Fibroblast of lung (primary cell): Measurements from ENCODE around the gene COL8A1. TPM values are rescaled to one million over a fixed set of nuclear protein-coding genes. Genes with fewer than 3 reads are reported as not detected.
A peak's percentile ranks its signal among the peaks of the same experiment; 100 is the strongest.

Experiments used
- DNase-seq, 2 donors: peaks; one replicate each; pipeline versions ENCODE4 v3.0.0 to v3.0.0-alpha.2; 2010; ENCODE audit warnings: low read depth in 2 of 2
- H2AFZ ChIP-seq: 2 replicates; pipeline ENCODE4 v1.5.1; 2012; ENCODE audit warnings: low read length, control low read depth, inconsistent platforms
- H3K27ac ChIP-seq: 2 replicates; pipeline ENCODE4 v1.5.1; 2011; ENCODE audit warnings: low read length, control low read depth; ENCODE audit not compliant: insufficient read depth
- H3K27me3 ChIP-seq: 2 replicates; pipeline ENCODE4 v1.5.1; 2011; ENCODE audit warnings: mild to moderate bottlenecking, low read length; ENCODE audit not compliant: control insufficient read depth, insufficient read depth
- H3K36me3 ChIP-seq: 2 replicates; pipeline ENCODE4 v1.5.1; 2011; ENCODE audit warnings: low read length; ENCODE audit not compliant: control insufficient read depth, insufficient read depth
- H3K4me1 ChIP-seq: 2 replicates; pipeline ENCODE4 v1.5.1; 2011; ENCODE audit warnings: low read length; ENCODE audit not compliant: control insufficient read depth, insufficient read depth; ENCODE audit errors: extremely low read depth
- H3K4me2 ChIP-seq: 2 replicates; pipeline ENCODE4 v1.5.1; 2011; ENCODE audit warnings: low read length, control low read depth; ENCODE audit not compliant: insufficient read depth; ENCODE audit errors: extremely low read depth
- H3K4me3 ChIP-seq, 4 experiments: fragments of 200-600 bp in 1 of 4; sonication (generic) in 1 of 4; replicated peaks in 1 of 4; 2 replicates each; pipeline ENCODE4 v1.5.1; 2011 to 2016; ENCODE audit warnings: low read length in 4 of 4, low read depth in 3 of 4, mild to moderate bottlenecking in 3 of 4, control low read depth in 2 of 4, inconsistent platforms in 1 of 4, mixed read lengths in 1 of 4; ENCODE audit not compliant: insufficient read depth in 1 of 4; ENCODE audit errors: control extremely low read depth in 1 of 4
- H3K79me2 ChIP-seq: 2 replicates; pipeline ENCODE4 v1.5.1; 2012; ENCODE audit warnings: mild to moderate bottlenecking, low read length, inconsistent platforms; ENCODE audit not compliant: control insufficient read depth, insufficient read depth
- H3K9ac ChIP-seq: 2 replicates; pipeline ENCODE4 v1.5.1; 2011; ENCODE audit warnings: mild to moderate bottlenecking, low read length, control low read depth; ENCODE audit not compliant: insufficient read depth
- H3K9me3 ChIP-seq: 2 replicates; pipeline ENCODE4 v1.5.1; 2012; ENCODE audit warnings: low read depth, low read length; ENCODE audit not compliant: control insufficient read depth, insufficient read depth
- H4K20me1 ChIP-seq: 2 replicates; pipeline ENCODE4 v1.5.1; 2011; ENCODE audit warnings: low read length; ENCODE audit not compliant: control insufficient read depth, insufficient read depth; ENCODE audit errors: extremely low read depth
- CTCF ChIP-seq, 2 donors: IDR thresholded peaks in 1 of 2; conservative IDR thresholded peaks in 1 of 2; 1 replicate in 1 of 2; 2 replicates in 1 of 2; pipeline ENCODE4 v1.5.1; 2011 to 2012; ENCODE audit warnings: low read length in 2 of 2, control low read depth in 1 of 2, inconsistent platforms in 1 of 2, low read depth in 1 of 2, mild to moderate bottlenecking in 1 of 2
- EZH2 ChIP-seq: IDR thresholded peaks from 2 replicates; pipeline ENCODE4 v1.5.1; 2012; ENCODE audit warnings: low read length, control low read depth, mild to moderate bottlenecking; ENCODE audit errors: missing control alignments
- polyA plus RNA-seq, 2 donors: library from polyadenylated mRNA; depleted of rRNA in 1 of 2; stranded (reverse) in 1 of 2; unstranded in 1 of 2; fragments of >200 nt; gene quantifications; 2 replicates each; pipeline ENCODE4 v1.2.1, GENCODE V29; 2011 to 2012; ENCODE audit warnings: missing spikeins in 1 of 2
- total RNA-seq: library from RNA; depleted of rRNA; stranded (reverse); fragments of >200 nt; gene quantifications from 2 replicates; pipeline ENCODE4 v1.2.1, GENCODE V29; 2014

Gene COL8A1
- total and polyA plus RNA-seq, 2 donors (not counting 1 experiment from before 2014, with no cell fraction given), result 85.4 to 215 TPM

- H3K27ac ChIP-seq, result peak overlapping the region; percentile 86
- no peaks in the 10 kb centered on the region for H3K36me3 ChIP-seq
- H3K4me1 ChIP-seq, result peaks cover 7% of the 10 kb centered on the region
- H3K9ac ChIP-seq, result no peak overlapping the region
- H3K4me3 ChIP-seq, result no peak overlapping the region
- H3K9me3 ChIP-seq, result no peaks in the 10 kb centered on the region
- no peak overlapping the region for H2AFZ ChIP-seq
- H3K79me2 ChIP-seq, result peaks cover 5% of the 10 kb centered on the region
- H3K4me2 ChIP-seq, result no peak overlapping the region
- TF ChIP-seq CTCF (conservative IDR thresholded peaks at IDR 0.05 in 1 of 2, IDR thresholded peaks at IDR 0.05 in 1 of 2; ENCODE audit: low read depth in 1 of 2, low read length in 2 of 2), result no peak
- no peak for TF ChIP-seq EZH2
- H3K27me3 ChIP-seq, result no peaks in the 10 kb centered on the region
- no peak for DNase-seq
- no peaks in the 10 kb centered on the region for H4K20me1 ChIP-seq
These were observed 19.9 kb downstream of the COL8A1 start for GRCh38 chr3:99658274-99658673.

DNA sequence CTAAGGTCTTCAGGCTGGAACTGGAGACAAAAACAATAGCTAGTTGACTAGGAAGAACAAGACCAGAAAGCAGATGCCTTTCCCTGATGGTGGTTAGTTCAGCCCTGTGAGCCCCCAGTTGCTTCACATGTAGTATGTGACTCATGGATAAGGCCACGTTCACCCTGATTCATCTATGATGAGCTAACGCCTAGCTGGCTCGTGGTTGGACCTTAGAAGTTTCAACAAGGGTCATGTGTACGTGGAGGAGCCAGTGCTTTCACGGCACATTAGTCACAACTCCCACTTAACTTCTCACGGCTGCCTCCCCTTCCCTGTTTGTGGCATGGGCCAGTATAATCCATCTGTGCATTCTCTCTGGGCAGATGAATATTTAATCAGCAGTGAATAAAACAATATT is 20.6 kb downstream of the COL8A1 start:
- no peaks in the 10 kb centered on the region for H3K36me3 ChIP-seq
- H3K4me1 ChIP-seq, result peaks cover 7% of the 10 kb centered on the region
- no peak overlapping the region for H2AFZ ChIP-seq
- TF ChIP-seq EZH2 (no peak), CTCF (conservative IDR thresholded peaks at IDR 0.05 in 1 of 2, IDR thresholded peaks at IDR 0.05 in 1 of 2; ENCODE audit: low read depth in 1 of 2, low read length in 2 of 2) (no peak)
- no peaks in the 10 kb centered on the region for H3K9me3 ChIP-seq
- H3K27me3 ChIP-seq, result no peaks in the 10 kb centered on the region
- H4K20me1 ChIP-seq, result no peaks in the 10 kb centered on the region
- H3K27ac ChIP-seq, result peak overlapping the region; percentile 86
- DNase-seq, result peak; percentile 99 to 100
- no peak overlapping the region for H3K4me3 ChIP-seq
- peaks cover 5% of the 10 kb centered on the region for H3K79me2 ChIP-seq
- peak overlapping the region; percentile 36 for H3K4me2 ChIP-seq
- no peak overlapping the region for H3K9ac ChIP-seq

DNA sequence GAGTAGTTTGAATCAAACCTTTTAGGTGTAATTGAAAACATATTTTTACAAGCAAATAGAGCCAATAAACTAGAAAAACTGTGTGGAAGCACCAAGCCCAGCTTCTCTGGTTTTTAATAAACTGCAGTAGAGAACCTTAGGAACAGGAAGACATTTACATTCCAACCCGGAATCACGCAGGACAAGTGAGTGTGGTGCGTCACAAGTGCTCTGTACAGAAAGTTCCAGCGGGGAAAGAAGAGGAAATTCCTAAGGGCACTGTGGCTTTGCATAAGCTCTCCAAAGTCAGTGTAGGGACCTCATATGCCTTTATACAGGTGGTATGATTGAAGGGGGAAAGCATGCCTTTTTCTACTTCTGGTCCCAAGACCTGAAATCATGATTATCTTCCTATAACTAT is 21.6 kb downstream of the COL8A1 start:
- H3K27me3 ChIP-seq, result no peaks in the 10 kb centered on the region
- H3K79me2 ChIP-seq, result peaks cover 9% of the 10 kb centered on the region
- no peak overlapping the region for H3K4me3 ChIP-seq
- TF ChIP-seq EZH2 (no peak), CTCF (conservative IDR thresholded peaks at IDR 0.05 in 1 of 2, IDR thresholded peaks at IDR 0.05 in 1 of 2; ENCODE audit: low read depth in 1 of 2, low read length in 2 of 2) (no peak)
- peaks cover 7% of the 10 kb centered on the region for H3K4me1 ChIP-seq
- no peak overlapping the region for H2AFZ ChIP-seq
- no peaks in the 10 kb centered on the region for H3K36me3 ChIP-seq
- no peak overlapping the region for H3K9ac ChIP-seq
- no peaks in the 10 kb centered on the region for H4K20me1 ChIP-seq
- H3K9me3 ChIP-seq, result no peaks in the 10 kb centered on the region
- no peak overlapping the region for H3K4me2 ChIP-seq
- DNase-seq, result peak; percentile 49 to 64
- H3K27ac ChIP-seq, result peak overlapping the region; percentile 86
